Smooth muscle cell (in vitro differentiated cells): ENCODE measurements around the gene DTYMK. TPM values are rescaled to one million over a fixed set of nuclear protein-coding genes. Genes with fewer than 3 reads are reported as not detected.

ENCODE experiments used
- DNase-seq: peaks from one replicate; lab custom pipeline; 2025; ENCODE audit not compliant: unreplicated experiment; lab: John Stamatoyannopoulos, UW
- H2AFZ ChIP-seq: fragments of 200-600 bp; sonication (generic); 2 replicates; pipeline ENCODE4 v1.6.0; 2016; ENCODE audit warnings: antibody characterized with exemption, low read depth, mild to moderate bottlenecking
- H3F3A ChIP-seq: fragments of 200-600 bp; sonication (generic); 2 replicates; pipeline ENCODE4 v1.6.0; 2017; ENCODE audit warnings: antibody characterized with exemption, low read depth
- H3K27ac ChIP-seq: fragments of 200-600 bp; sonication (generic); 2 replicates; pipeline ENCODE4 v1.5.1; 2016; ENCODE audit warnings: low read depth, mild to moderate bottlenecking
- H3K27me3 ChIP-seq: fragments of 200-600 bp; sonication (generic); 2 replicates; pipeline ENCODE4 v1.6.1; 2016; ENCODE audit warnings: low read depth, mild to moderate bottlenecking
- H3K36me3 ChIP-seq: fragments of 200-600 bp; sonication (generic); 2 replicates; pipeline ENCODE4 v1.5.1; 2016; ENCODE audit warnings: low read depth
- H3K4me1 ChIP-seq: fragments of 200-600 bp; sonication (generic); 2 replicates; pipeline ENCODE4 v1.5.1; 2016; ENCODE audit warnings: low read depth
- H3K4me2 ChIP-seq: fragments of 200-600 bp; sonication (generic); 2 replicates; pipeline ENCODE4 v1.6.0; 2016; ENCODE audit warnings: mild to moderate bottlenecking
- H3K4me3 ChIP-seq: fragments of 200-600 bp; sonication (generic); 2 replicates; pipeline ENCODE4 v1.5.1; 2016; ENCODE audit warnings: mild to moderate bottlenecking
- H3K79me2 ChIP-seq: fragments of 200-600 bp; sonication (generic); 2 replicates; pipeline ENCODE4 v1.6.0; 2016; ENCODE audit warnings: low read depth, mild to moderate bottlenecking
- H3K9ac ChIP-seq: fragments of 200-600 bp; sonication (generic); 2 replicates; pipeline ENCODE4 v1.6.0; 2016; ENCODE audit warnings: low read depth
- H3K9me3 ChIP-seq: fragments of 200-600 bp; sonication (generic); replicated peaks from 2 replicates; pipeline ENCODE4 v1.5.1; 2016; ENCODE audit warnings: low read depth
- H4K20me1 ChIP-seq: fragments of 200-600 bp; sonication (generic); 2 replicates; pipeline ENCODE4 v1.6.0; 2016; ENCODE audit warnings: low read depth
- CTCF ChIP-seq: fragments of 200-600 bp; sonication (generic); IDR thresholded peaks from 2 replicates; pipeline ENCODE4 v1.5.1; 2017; ENCODE audit warnings: borderline replicate concordance, mild to moderate bottlenecking, antibody characterized with exemption; ENCODE audit not compliant: insufficient read depth, poor library complexity, severe bottlenecking
- WGBS: methylation state at CpG from one replicate; pipeline ENCODE4 v1.1.7; 2016; ENCODE audit warnings: low lambda C conversion rate; 5-methylcytosine and 5-hydroxymethylcytosine counted together
- polyA plus RNA-seq: library from polyadenylated mRNA; unstranded; fragments of >200 nt; fragmentation: Nextera tagmentation; extraction: Ambion mirVana; gene quantifications from 2 replicates; pipeline ENCODE4 v1.2.1, GENCODE V29; 2016
- total RNA-seq: library from RNA; depleted of rRNA; stranded (reverse); fragments of >200 nt; gene quantifications from 2 replicates; pipeline ENCODE4 v1.2.3, GENCODE V29; 2014

Gene DTYMK
- 22.2 TPM in 2 replicates for total RNA-seq
- 58.9 and 65.8 TPM in 2 replicates for polyA plus RNA-seq

GRCh38 chr2:241686650-241687425 is at the start of gene DTYMK:
Gene DTYMK (minus strand): TSS chr2:241686815. CDS start chr2:241686783, 32 bp downstream.
- peak; percentile 87 for DNase-seq
- Histone ChIP-seq H3K9me3 (no peaks in the 10 kb centered on the region), H3K79me2 (peaks cover 29% of the 10 kb centered on the region), H3K4me2 (peak within 1 kb of the TSS; percentile 98), H3K27ac (peak within 1 kb of the TSS; percentile 90), H3K27me3 (no peaks in the 10 kb centered on the region), H3K4me1 (peaks cover 6% of the 10 kb centered on the region), H3K36me3 (no peaks in the 10 kb centered on the region), H3K9ac (peak within 1 kb of the TSS; percentile 93), H2AFZ (peak within 1 kb of the TSS; percentile 66), H4K20me1 (peaks cover 3% of the 10 kb centered on the region), H3F3A (no peaks in the 10 kb centered on the region), H3K4me3 (peak within 1 kb of the TSS; percentile 84)
- WGBS, result under 1% methylated on average over 99 of the region's 102 CpGs
- TF ChIP-seq CTCF, result no peak

GRCh38 chr2:241736111-241736510 is 49.5 kb upstream of the DTYMK start:
- no peaks in the 10 kb centered on the region for H3K36me3 ChIP-seq
- peak overlapping the region; percentile 75 for H3K4me3 ChIP-seq
- no peak for TF ChIP-seq CTCF
- H3K4me2 ChIP-seq, result peak overlapping the region; percentile 87
- no peaks in the 10 kb centered on the region for H3K27me3 ChIP-seq
- H2AFZ ChIP-seq, result no peak overlapping the region
- WGBS, result 95% methylated on average over 3 of the region's 3 CpGs
- no peaks in the 10 kb centered on the region for H3K9me3 ChIP-seq
- no peak overlapping the region for H3K27ac ChIP-seq
- no peak overlapping the region for H3K9ac ChIP-seq
- H3F3A ChIP-seq, result no peaks in the 10 kb centered on the region
- H4K20me1 ChIP-seq, result peaks cover 35% of the 10 kb centered on the region
- no peaks in the 10 kb centered on the region for H3K79me2 ChIP-seq
- no peaks in the 10 kb centered on the region for H3K4me1 ChIP-seq
- DNase-seq, result no peak

GRCh38 chr2:241734467-241735208 is 48.0 kb upstream of the DTYMK start, which contains the start of gene D2HGDH:
Gene D2HGDH (plus strand): TSS chr2:241734630. CDS start chr2:241735225, 595 bp downstream.
- no peaks in the 10 kb centered on the region for H3K79me2 ChIP-seq
- peak; percentile 82 for DNase-seq
- peak within 1 kb of the TSS; percentile 75 for H3K4me3 ChIP-seq
- no peaks in the 10 kb centered on the region for H3F3A ChIP-seq
- WGBS, result under 1% methylated on average over 47 of the region's 98 CpGs
- H3K27ac ChIP-seq, result peak within 1 kb of the TSS; percentile 19
- H4K20me1 ChIP-seq, result peaks cover 23% of the 10 kb centered on the region
- no peaks in the 10 kb centered on the region for H3K9me3 ChIP-seq
- H3K4me1 ChIP-seq, result no peaks in the 10 kb centered on the region
- H2AFZ ChIP-seq, result peak within 1 kb of the TSS; percentile 39
- no peaks in the 10 kb centered on the region for H3K36me3 ChIP-seq
- H3K9ac ChIP-seq, result peak within 1 kb of the TSS; percentile 72
- TF ChIP-seq CTCF, result no peak
- H3K27me3 ChIP-seq, result no peaks in the 10 kb centered on the region
- H3K4me2 ChIP-seq, result peak within 1 kb of the TSS; percentile 87
